KMS-11 (cell line): ENCODE data around the gene CYP2C9.
"Not testable (repeated sequence)": the region's sequence is repeated elsewhere in the genome, so short reads cannot be mapped to it uniquely, and the experiment has no call there.

Experiments
- H2AFZ ChIP-seq: fragments of 200-600 bp; sonication (generic); 2 replicates; pipeline ENCODE4 v1.6.1; 2016; ENCODE audit warnings: antibody characterized with exemption, mixed run types, low read depth
- H3K27ac ChIP-seq: fragments of 200-600 bp; sonication (generic); 2 replicates; pipeline ENCODE4 v1.6.1; 2016; ENCODE audit warnings: mild to moderate bottlenecking, mixed run types
- H3K27me3 ChIP-seq: fragments of 200-600 bp; sonication (generic); 2 replicates; pipeline ENCODE4 v1.6.1; 2017; ENCODE audit warnings: mild to moderate bottlenecking, low read depth, mixed run types, moderate library complexity; ENCODE audit not compliant: insufficient read depth
- H3K36me3 ChIP-seq: fragments of 200-600 bp; sonication (generic); 2 replicates; pipeline ENCODE4 v1.6.1; 2017; ENCODE audit warnings: mild to moderate bottlenecking, mixed run types; ENCODE audit not compliant: insufficient read depth
- H3K4me1 ChIP-seq: fragments of 200-600 bp; sonication (generic); 2 replicates; pipeline ENCODE4 v1.6.1; 2016; ENCODE audit warnings: mild to moderate bottlenecking, low read depth, mixed run types; ENCODE audit not compliant: poor library complexity, severe bottlenecking
- H3K4me2 ChIP-seq: fragments of 200-600 bp; sonication (generic); 2 replicates; pipeline ENCODE4 v1.7.0; 2016; ENCODE audit warnings: mild to moderate bottlenecking, mixed run types
- H3K4me3 ChIP-seq: fragments of 200-600 bp; sonication (generic); IDR thresholded peaks from 2 replicates; pipeline ENCODE4 v1.6.1; 2017; ENCODE audit warnings: low read depth, low read length, mixed read lengths; ENCODE audit not compliant: insufficient read depth
- H3K79me2 ChIP-seq: fragments of 200-600 bp; sonication (generic); 2 replicates; pipeline ENCODE4 v1.6.1; 2016; ENCODE audit warnings: low read depth, mixed run types; ENCODE audit not compliant: insufficient read depth
- H3K9ac ChIP-seq: fragments of 200-600 bp; sonication (generic); 2 replicates; pipeline ENCODE4 v1.6.1; 2016; ENCODE audit warnings: mild to moderate bottlenecking, mixed run types
- H4K20me1 ChIP-seq: fragments of 200-600 bp; sonication (generic); 2 replicates; pipeline ENCODE4 v1.6.1; 2016; ENCODE audit warnings: mild to moderate bottlenecking, mixed run types; ENCODE audit not compliant: insufficient read depth
- CTCF ChIP-seq: fragments of 200-600 bp; sonication (generic); conservative IDR thresholded peaks from 2 replicates; pipeline ENCODE4 v1.6.1; 2017; ENCODE audit warnings: low read depth, mild to moderate bottlenecking, antibody characterized with exemption, low read length, moderate library complexity, mixed read lengths

Gene CYP2C9

GRCh38 chr10:94902570-94902969, 35.9 kb upstream of the CYP2C9 start:
- Histone ChIP-seq H4K20me1 (no peaks in the 10 kb centered on the region), H3K27ac (no peak overlapping the region), H3K27me3 (no peaks in the 10 kb centered on the region), H3K36me3 (no peaks in the 10 kb centered on the region), H3K4me3 (no peak overlapping the region), H2AFZ (no peak overlapping the region), H3K79me2 (no peaks in the 10 kb centered on the region), H3K4me2 (no peak overlapping the region), H3K4me1 (no peaks in the 10 kb centered on the region), H3K9ac (no peak overlapping the region)
- no peak for TF ChIP-seq CTCF

DNA sequence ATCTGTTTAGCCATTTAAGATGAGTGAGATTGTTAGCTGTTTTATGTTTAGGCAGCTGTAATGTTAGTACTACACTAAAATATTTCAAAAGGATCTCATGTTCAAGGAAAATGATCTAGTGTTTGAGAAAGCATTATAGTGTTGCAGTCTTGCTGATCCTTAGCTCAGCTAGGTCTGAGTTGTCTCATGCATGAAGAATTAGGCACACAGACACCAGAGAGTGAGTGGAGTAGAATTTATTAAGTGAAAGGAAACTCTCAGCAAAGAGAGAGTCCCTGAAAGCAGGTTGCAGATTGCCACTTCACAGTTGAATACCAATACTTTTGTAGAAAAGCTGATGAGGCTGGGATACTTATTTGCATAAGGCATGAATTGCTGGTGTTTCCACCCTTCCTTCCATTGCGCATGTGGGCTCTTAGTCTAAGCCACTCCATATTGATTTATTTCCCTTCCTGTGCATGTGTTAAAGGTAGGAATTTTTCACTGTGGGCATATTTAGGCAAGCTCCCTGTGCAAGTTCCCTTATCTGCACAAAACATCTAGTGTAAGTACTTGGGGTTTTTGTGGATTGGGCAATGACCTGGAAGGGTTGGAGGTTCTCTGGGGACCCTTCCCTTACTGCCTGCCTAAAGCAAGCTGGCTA, 33.8 kb upstream of the CYP2C9 start:
- H3K27me3 ChIP-seq: not testable (repeated sequence)

GRCh38 chr10:94916423-94916822, 22.0 kb upstream of the CYP2C9 start:
- H4K20me1 ChIP-seq: no peaks in the 10 kb centered on the region
- no peaks in the 10 kb centered on the region for H3K79me2 ChIP-seq
- no peak overlapping the region for H3K4me3 ChIP-seq
- no peak overlapping the region for H2AFZ ChIP-seq
- no peaks in the 10 kb centered on the region for H3K27me3 ChIP-seq
- TF ChIP-seq CTCF: no peak
- no peaks in the 10 kb centered on the region for H3K36me3 ChIP-seq
- no peaks in the 10 kb centered on the region for H3K4me1 ChIP-seq
- no peak overlapping the region for H3K27ac ChIP-seq
- no peak overlapping the region for H3K4me2 ChIP-seq
- no peak overlapping the region for H3K9ac ChIP-seq

More for the DNA sequence above, 33.8 kb upstream of the CYP2C9 start:
- H4K20me1 ChIP-seq, H3K27ac ChIP-seq, H3K4me3 ChIP-seq, H3K4me2 ChIP-seq, H3K9ac ChIP-seq, H3K79me2 ChIP-seq, H3K4me1 ChIP-seq, H2AFZ ChIP-seq, H3K36me3 ChIP-seq: not testable (repeated sequence)

GRCh38 chr10:94936721-94937120, 1.7 kb upstream of the CYP2C9 start:
- TF ChIP-seq CTCF: no peak

GRCh38 chr10:94943432-94944103, 5.1 kb downstream of the CYP2C9 start:
- H3K4me2 ChIP-seq, H3K4me3 ChIP-seq, H3K27ac ChIP-seq, H3K27me3 ChIP-seq, H4K20me1 ChIP-seq, H3K9ac ChIP-seq, H3K79me2 ChIP-seq, H2AFZ ChIP-seq, H3K36me3 ChIP-seq, H3K4me1 ChIP-seq: not testable (repeated sequence)

More at GRCh38 chr10:94936721-94937120, 1.7 kb upstream of the CYP2C9 start:
- Histone ChIP-seq H4K20me1 (no peaks in the 10 kb centered on the region), H3K27ac (no peak overlapping the region), H3K4me3 (no peak overlapping the region), H2AFZ (no peak overlapping the region), H3K36me3 (no peaks in the 10 kb centered on the region), H3K4me2 (no peak overlapping the region), H3K9ac (no peak overlapping the region), H3K27me3 (no peaks in the 10 kb centered on the region), H3K4me1 (no peaks in the 10 kb centered on the region), H3K79me2 (no peaks in the 10 kb centered on the region)

DNA sequence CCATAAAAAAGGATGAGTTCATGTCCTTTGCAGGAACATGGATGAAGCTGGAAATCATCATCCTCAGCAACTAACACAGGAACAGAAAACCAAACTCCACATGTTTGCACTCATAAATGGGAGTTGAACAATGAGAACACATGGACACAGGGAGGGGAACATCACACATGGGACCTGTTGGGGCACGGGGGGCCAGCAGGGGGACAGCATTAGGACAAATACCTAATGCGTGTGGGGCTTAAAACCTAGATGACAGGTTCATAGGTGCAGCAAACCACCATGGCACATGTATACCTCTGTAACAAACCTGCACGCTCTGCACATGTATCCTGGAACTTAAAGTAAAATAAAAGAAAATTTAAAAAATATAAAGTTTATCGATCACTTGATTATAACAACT, 7.7 kb downstream of the CYP2C9 start:
- H3K4me3 ChIP-seq, H3K36me3 ChIP-seq, H3K27ac ChIP-seq, H3K4me2 ChIP-seq, H2AFZ ChIP-seq, H4K20me1 ChIP-seq, H3K27me3 ChIP-seq, H3K79me2 ChIP-seq, H3K9ac ChIP-seq, H3K4me1 ChIP-seq: not testable (repeated sequence)
